OCI-LY1 (cell line): Measurements from ENCODE around the gene CENPT.

Experiments used
- CTCF ChIP-seq: fragments of 200-600 bp; sonication (generic), shearing (Covaris generic); IDR thresholded peaks from 2 replicates; pipeline ENCODE4 v1.5.1; 2017; ENCODE audit warnings: mild to moderate bottlenecking, antibody characterized with exemption, low read length, moderate library complexity, mixed read lengths
- EZH2 ChIP-seq: fragments of 200-600 bp; sonication (generic), shearing (Covaris generic); IDR thresholded peaks from 2 replicates; pipeline ENCODE4 v1.8.0; 2017; ENCODE audit warnings: borderline replicate concordance, mixed run types, mild to moderate bottlenecking, antibody characterized with exemption, low read length, moderate library complexity, mixed read lengths

- TF ChIP-seq CTCF: no peak
- no peak for TF ChIP-seq EZH2
These were observed 9.5 kb upstream of the CENPT start for GRCh38 chr16:67856927-67857546.
